ENCODE data around the gene SNAP29.
A peak's percentile ranks its signal among the peaks of the same experiment; 100 is the strongest.

SNAP29 gene

DNA sequence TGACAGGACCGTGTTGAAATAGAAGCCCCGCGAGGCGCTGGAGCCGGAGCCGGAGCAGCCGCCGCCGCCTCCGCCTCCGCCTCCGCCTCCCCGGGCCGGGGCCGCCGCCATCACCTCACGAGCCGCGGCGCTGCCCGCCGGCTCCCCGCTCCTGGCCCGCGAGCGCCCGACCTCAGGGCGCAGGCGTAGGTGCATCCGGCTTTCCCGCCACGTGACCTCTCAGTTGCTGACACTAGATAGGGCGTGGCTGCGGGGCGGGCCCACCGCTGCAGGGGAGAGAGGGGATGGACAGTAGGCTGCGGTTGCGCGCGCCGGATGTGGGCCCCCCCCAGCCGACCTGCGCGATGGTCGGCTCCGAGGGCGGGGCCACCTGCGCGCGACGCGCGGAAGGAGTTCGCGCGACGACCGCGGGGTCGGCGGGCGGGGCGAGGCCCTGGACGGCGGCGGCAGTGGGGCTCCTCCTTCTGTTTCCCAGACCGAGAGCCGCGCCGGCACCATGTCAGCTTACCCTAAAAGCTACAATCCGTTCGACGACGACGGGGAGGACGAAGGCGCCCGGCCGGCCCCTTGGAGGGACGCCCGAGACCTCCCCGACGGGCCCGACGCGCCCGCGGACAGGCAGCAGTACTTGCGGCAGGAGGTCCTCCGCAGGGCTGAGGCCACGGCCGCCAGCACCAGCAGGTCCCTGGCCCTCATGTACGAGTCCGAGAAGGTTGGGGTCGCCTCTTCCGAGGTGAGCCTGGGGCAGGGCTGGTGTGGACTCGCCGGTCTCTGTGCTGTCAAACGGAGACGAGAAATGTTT, at the start of gene SNAP29, which contains the start of gene PI4KA:
Gene SNAP29 (plus strand): TSS at position 393 of the 802 bp plus-strand sequence. CDS start 104 bp downstream, at position 497.
Gene PI4KA (minus strand): TSS at position 197 of the 802 bp plus-strand sequence. CDS start 86 bp downstream, at position 111.
- H3K4me3 ChIP-seq (ENCODE audit: low read depth, low read length): peak within 1 kb of the TSS; percentile 78
- TF ChIP-seq, protein P1, sequence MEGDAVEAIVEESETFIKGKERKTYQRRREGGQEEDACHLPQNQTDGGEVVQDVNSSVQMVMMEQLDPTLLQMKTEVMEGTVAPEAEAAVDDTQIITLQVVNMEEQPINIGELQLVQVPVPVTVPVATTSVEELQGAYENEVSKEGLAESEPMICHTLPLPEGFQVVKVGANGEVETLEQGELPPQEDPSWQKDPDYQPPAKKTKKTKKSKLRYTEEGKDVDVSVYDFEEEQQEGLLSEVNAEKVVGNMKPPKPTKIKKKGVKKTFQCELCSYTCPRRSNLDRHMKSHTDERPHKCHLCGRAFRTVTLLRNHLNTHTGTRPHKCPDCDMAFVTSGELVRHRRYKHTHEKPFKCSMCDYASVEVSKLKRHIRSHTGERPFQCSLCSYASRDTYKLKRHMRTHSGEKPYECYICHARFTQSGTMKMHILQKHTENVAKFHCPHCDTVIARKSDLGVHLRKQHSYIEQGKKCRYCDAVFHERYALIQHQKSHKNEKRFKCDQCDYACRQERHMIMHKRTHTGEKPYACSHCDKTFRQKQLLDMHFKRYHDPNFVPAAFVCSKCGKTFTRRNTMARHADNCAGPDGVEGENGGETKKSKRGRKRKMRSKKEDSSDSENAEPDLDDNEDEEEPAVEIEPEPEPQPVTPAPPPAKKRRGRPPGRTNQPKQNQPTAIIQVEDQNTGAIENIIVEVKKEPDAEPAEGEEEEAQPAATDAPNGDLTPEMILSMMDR (IDR thresholded peaks at IDR 0.05; ENCODE audit: insufficient read depth, low read depth, low read length, missing control alignments): no peak
- peak; percentile 99 for DNase-seq (ENCODE audit: low read depth)

DNA sequence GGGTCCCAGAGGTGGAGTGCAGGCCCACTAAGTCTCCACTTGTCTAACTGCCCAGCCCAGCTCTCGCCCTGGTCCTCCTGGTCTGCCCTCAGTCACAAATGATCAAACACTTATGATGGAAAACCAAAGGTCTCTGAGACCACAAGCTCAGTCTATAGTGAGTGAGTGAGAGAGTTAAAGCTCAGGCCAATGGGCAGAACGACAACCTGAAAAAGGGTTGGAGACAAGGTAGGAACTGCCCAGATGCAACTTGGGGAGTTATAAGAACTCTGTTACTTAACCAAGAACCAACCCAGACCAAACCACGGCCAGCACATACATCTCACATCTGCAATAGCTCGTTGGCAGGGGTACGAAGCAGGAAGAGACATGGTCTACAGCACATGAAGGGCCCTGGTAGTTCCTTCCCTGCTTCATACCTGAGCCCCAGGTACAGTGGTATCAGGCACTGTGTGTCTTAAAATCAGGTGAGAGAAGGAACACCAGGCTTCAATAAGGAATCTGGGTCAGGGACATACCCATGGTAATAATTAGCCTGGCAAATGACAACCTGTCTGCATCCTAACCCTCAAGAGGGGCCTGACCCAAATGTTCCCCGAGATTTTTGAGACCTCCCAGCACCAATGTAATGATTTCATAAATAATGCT, 49.1 kb upstream of the SNAP29 start:
- H3K4me3 ChIP-seq (ENCODE audit: low read depth, low read length): no peak overlapping the region
- DNase-seq (ENCODE audit: low read depth): no peak
- TF ChIP-seq, protein P1 (IDR thresholded peaks at IDR 0.05; ENCODE audit: insufficient read depth, low read depth, low read length, missing control alignments): no peak

DNA sequence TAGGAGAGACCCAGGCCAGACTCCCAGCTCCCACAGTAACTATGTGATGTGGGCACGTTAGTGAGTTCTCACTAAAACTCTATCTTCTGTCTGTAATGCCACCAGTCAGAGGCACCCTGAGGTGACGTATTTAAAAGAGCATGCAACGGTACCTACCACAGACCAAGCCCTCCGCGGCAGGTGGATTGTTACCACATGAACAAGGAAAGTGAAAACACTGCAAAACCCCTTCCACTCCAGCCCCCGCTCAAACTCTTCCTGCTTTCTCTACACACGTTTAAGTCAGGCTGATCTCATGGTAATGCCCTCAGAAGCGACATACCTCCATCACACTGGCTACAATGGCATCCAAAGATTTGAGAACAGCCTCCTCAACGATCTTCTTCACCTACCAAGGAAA, 48.2 kb upstream of the SNAP29 start:
- DNase-seq (ENCODE audit: low read depth): no peak
- TF ChIP-seq, protein P1 (IDR thresholded peaks at IDR 0.05; ENCODE audit: insufficient read depth, low read depth, low read length, missing control alignments): no peak
- no peak overlapping the region for H3K4me3 ChIP-seq (ENCODE audit: low read depth, low read length)

DNA sequence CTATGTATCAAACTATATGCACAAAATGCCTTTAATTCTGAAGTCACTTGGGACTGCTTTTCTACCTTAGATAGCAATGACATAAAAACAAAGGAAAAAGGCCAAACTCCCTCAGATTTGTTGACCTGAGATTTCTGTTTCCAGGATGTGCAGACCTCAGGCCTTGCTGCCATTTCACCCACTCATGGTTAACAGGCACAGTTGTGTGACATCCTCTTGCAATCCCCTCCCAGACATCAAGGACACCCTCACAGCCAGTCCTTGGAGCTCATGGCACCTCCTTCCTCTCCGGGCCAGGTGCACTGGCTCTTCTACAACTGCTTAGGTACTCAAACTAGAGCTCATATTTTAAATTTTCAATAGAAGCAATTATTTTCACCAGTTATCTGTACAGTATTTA, 47.6 kb upstream of the SNAP29 start:
- H3K4me3 ChIP-seq (ENCODE audit: low read depth, low read length): no peak overlapping the region
- TF ChIP-seq, protein P1 (IDR thresholded peaks at IDR 0.05; ENCODE audit: insufficient read depth, low read depth, low read length, missing control alignments): no peak
- no peak for DNase-seq (ENCODE audit: low read depth)

DNA sequence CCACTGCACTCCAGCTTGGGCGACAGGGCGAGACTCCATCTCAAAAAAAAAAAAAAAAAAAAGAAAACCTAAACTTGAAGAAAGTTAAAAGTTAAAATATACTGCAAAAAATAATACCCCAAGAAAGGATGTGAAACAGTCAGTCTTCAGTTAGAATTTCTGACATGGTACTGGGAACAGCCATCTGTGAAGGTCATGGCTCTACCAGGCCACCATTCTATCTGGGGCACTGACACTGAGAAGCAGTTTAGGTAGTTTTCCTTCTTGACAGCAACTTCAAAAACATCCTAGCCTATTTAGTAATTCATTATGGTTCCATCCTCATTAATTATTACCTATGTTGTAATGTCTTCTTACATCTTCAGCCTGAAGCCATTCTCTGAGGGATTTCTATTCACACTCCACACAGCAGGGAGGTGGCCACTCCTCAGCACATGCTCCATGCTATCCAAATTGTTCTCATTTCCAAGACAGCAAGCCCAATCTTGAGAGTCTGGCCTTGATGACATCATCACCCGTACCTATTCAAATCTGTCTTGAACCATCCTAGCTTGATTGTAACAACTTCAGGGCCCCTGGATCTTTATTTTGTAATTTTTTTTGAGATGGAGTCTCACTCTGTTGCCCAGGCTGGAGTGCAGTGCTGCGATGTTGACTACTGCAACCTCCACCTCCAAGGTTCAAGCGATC, 46.7 kb upstream of the SNAP29 start:
- TF ChIP-seq, protein P1 (IDR thresholded peaks at IDR 0.05; ENCODE audit: insufficient read depth, low read depth, low read length, missing control alignments): no peak
- H3K4me3 ChIP-seq (ENCODE audit: low read depth, low read length): no peak overlapping the region
- no peak for DNase-seq (ENCODE audit: low read depth)

DNA sequence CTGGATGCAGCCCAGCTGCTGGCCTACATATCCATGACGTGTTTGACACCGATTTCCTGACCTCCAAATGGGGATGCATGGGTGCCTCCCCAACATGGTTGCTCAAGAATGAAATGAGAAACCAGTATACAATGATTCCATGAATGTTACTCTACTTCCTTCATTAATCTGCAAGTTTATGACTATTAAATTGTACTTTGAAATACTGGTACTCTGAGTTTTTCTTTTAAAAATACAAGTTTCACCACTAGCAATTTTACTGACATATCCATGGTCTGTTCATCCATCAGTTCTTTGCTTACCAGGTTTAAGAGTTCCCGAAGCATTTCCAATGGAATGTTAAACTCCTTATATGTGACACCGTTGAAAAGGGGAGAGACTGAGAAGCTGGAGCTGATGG, 45.8 kb upstream of the SNAP29 start:
- no peak overlapping the region for H3K4me3 ChIP-seq (ENCODE audit: low read depth, low read length)
- TF ChIP-seq, protein P1 (IDR thresholded peaks at IDR 0.05; ENCODE audit: insufficient read depth, low read depth, low read length, missing control alignments): no peak
- DNase-seq (ENCODE audit: low read depth): no peak
